Measurements from ENCODE around the gene COQ3. TPM values are rescaled to one million over a fixed set of nuclear protein-coding genes. Genes with fewer than 3 reads are reported as not detected.
A peak's percentile ranks its signal among the peaks of the same experiment; 100 is the strongest.
"Not testable (repeated sequence)": the region's sequence is repeated elsewhere in the genome, so short reads cannot be mapped to it uniquely, and the experiment has no call there.

COQ3 gene
- total RNA-seq, 3 donors from 2014 or later, result 18.3 to 23.3 (median 18.6) TPM

DNA sequence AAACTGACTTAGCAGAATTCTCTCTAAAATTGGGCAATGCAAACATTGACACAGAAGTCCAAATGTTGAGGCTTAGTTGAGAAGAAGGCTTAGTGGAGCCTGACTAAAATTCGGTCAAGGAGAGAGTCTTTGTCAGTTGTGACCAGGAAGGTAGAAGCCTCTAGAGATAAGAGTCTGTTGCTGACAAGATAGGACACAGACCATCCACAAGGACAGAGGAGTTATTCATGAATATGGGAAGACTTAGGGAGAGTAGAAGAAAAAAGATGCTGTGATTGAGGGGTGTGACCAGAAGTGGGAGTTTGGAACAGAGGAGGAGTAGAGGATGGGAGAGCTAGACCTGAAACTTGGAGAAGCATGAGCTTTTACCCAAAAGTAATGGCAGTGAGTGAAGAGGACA is 37.4 kb downstream of the COQ3 start:
- ATAC-seq, result no peak
- no peaks in the 10 kb centered on the region for H3K36me3 Mint-ChIP-seq (ENCODE audit: insufficient read depth)
- peaks cover 60% of the 10 kb centered on the region for H3K27me3 Mint-ChIP-seq (ENCODE audit: low read depth)

DNA sequence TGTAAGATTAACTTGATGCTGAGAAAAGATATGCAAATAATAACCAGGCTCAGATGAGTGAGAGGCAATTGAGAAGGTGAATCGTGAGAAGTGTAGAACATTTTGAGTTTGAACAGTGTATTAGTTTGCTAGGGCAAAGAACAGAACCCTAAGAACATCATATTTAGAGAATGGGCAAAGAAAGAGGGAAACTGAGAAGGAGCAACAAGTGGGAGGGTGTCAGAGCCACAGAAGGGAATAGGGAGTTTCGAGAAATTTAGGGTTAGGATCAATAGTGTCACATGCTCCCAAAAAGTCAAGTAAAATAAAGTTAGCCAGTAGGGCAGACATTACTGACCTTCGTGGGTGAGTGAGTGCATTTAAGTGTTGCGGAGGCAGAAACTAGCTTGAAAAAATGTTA is 39.0 kb downstream of the COQ3 start:
- Mint-ChIP-seq H3K36me3 (ENCODE audit: insufficient read depth) (no peaks in the 10 kb centered on the region), H3K4me1 (ENCODE audit: low read depth) (peaks cover 3% of the 10 kb centered on the region), H3K27me3 (ENCODE audit: low read depth) (peaks cover 61% of the 10 kb centered on the region), H3K9me3 (no peaks in the 10 kb centered on the region), H3K4me3 (no peak overlapping the region)
- ATAC-seq, result no peak
- DNase-seq, result no peak

More for the DNA sequence above, 37.4 kb downstream of the COQ3 start:
- Mint-ChIP-seq H3K9me3 (no peaks in the 10 kb centered on the region), H3K4me3 (no peak overlapping the region), H3K4me1 (ENCODE audit: low read depth) (no peaks in the 10 kb centered on the region)
- DNase-seq, result no peak

DNA sequence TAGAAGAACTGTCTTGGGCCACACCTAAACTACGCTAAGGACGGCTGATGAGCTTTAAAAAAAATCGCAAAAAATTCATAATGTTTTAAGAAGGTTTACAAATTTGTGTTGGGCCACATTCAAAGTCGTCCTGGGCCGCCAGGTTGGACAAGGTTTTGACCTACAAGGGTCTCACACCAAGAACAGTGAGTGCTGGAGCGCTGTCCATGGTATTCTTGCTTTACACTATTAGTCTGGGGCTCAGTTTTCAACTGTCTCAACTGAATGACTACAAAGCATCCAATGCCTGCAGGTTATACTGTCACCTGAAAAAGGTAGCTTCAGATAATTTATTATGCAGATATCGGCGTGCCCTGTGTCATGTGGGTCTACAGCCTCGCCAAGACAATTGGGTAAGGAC is 40.9 kb downstream of the COQ3 start:
- Mint-ChIP-seq H3K36me3 (ENCODE audit: insufficient read depth) (no peaks in the 10 kb centered on the region), H3K27me3 (ENCODE audit: low read depth) (peaks cover 64% of the 10 kb centered on the region), H3K9me3 (no peaks in the 10 kb centered on the region), H3K4me3 (no peak overlapping the region), H3K4me1 (ENCODE audit: low read depth) (peaks cover 6% of the 10 kb centered on the region)
- ATAC-seq (no peak), DNase-seq (no peak)

DNA sequence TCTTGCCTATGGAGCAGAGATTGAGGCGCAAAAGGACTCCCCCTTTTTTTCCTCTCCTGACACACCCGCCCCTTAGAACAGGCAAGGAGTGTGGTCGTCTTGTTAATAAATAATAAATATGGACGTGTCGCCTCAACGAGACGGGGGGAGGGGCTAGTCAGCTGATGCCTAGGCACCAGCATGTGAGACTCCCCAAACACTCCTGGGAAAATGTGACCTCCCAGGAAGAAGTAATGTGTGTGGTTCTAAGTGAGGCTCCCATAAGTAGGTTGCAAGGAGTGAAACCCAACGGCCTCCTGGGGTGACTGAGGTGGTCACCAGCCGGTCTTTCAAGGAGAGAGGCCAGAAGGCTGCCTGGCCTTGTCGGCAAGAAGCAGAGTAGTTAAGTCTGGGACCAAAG is 43.4 kb downstream of the COQ3 start:
- DNase-seq (no peak), ATAC-seq (no peak)
- H3K27me3 Mint-ChIP-seq (ENCODE audit: low read depth), result peaks cover 66% of the 10 kb centered on the region
- no peaks in the 10 kb centered on the region for H3K9me3 Mint-ChIP-seq
- H3K4me1 Mint-ChIP-seq (ENCODE audit: low read depth), result peaks cover 6% of the 10 kb centered on the region
- no peak overlapping the region for H3K4me3 Mint-ChIP-seq
- H3K36me3 Mint-ChIP-seq (ENCODE audit: insufficient read depth), result no peaks in the 10 kb centered on the region

DNA sequence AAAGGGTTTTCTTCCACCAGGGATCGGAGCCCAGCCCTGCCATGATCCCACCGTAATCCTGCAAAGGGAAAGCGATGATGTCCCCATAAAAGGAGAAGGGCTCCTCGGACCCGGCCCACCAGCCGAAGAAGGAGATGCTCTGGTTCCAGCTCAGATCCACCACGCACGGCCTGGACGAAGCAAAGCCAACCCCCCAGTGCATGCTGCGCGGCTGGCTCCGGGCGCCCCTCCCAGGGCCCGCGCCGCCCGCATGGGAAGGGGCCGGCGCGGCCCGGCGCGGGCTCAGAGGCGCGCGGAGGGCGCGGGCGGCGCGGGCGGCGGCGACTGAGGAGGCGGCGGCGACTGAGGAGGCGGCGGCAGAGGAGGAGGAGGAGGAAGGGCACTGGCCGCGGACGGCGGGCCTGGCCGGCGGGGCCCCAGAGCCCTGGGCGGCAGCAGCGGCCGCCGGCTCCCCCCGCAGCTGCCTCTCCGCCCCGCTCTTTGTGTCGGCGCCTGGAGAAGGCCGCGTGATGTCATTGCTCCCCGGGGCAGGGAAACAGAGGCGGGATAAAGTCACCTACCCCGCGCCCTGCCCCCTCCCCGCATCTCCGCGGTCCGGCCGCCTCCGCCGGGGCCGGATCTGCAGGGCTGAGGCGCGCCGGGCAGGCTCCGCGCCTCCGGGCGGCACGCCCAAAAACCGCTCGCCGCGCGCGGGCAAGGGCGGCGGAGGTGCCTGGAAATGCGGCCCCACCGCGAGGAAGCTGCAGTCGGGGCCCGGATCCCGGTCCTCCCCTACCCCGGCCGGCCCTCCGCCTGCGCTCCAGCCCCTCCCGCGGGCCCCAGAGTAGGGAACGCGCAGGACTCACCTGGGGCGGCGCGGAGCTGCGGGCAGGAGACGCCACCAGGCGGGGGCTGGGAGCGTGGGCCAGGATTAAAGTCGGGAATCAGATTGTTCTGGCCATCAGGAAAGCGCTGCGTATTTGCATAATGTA is 44.5 kb downstream of the COQ3 start, which contains the start of gene FAXC:
TSS of gene FAXC (minus strand) at position 504 of the 971 bp plus-strand sequence. CDS start at position 202, 302 bp downstream.
- ATAC-seq, result peak; percentile 57 to 61
- peak within 1 kb of the TSS; percentile 11 for H3K4me3 Mint-ChIP-seq
- H3K4me1 Mint-ChIP-seq (ENCODE audit: low read depth), result peaks cover 6% of the 10 kb centered on the region
- DNase-seq, result no peak
- H3K9me3 Mint-ChIP-seq, result no peaks in the 10 kb centered on the region
- peaks cover 63% of the 10 kb centered on the region for H3K27me3 Mint-ChIP-seq (ENCODE audit: low read depth)
- no peaks in the 10 kb centered on the region for H3K36me3 Mint-ChIP-seq (ENCODE audit: insufficient read depth)

DNA sequence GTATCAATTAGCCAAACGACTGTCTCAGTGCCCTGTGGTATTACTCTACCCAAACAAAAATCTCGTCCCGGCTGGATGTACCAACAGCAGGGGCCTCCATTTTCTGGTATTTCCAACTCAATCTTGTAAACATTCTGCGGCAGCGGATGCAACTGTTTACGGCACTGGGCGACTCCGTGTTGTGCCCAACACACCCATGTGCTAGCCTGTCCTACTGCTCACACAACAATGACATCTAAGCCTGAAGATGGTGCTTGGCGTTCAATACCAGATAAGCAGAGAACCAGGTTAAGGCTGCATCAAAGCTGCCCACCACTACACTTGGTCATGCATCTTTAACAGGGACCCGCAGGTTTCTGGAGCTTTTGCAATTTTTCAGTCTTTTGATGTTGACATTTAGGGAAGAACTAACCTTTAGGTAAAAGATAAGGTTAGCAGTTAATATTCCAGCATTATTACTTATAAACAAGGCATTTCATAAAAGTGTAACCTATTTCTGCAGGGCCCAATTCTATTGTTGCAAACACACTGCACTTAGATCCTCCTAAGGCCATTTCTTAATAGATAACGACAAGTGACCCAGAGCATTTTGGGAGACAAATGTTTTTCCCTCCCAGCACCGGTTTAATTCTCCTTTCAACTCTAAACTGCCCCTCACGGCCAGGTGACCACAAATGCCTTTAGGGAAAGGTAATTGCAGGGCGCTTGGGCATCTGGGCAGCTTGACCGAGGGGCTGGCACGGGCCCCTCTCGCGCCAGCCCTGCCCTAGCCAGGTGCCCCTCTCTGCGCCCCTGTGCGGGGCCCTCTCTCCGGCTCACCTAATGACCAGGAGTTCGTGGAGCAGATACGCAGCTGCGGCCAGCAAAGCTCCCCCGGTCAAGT is 45.5 kb downstream of the COQ3 start:
- H3K4me3 Mint-ChIP-seq, result no peak overlapping the region
- H3K4me1 Mint-ChIP-seq (ENCODE audit: low read depth), result peaks cover 6% of the 10 kb centered on the region
- H3K27me3 Mint-ChIP-seq (ENCODE audit: low read depth), result peaks cover 61% of the 10 kb centered on the region
- peak in 1 of 2 donors; percentile 12 for ATAC-seq
- no peak for DNase-seq
- no peaks in the 10 kb centered on the region for H3K9me3 Mint-ChIP-seq
- no peaks in the 10 kb centered on the region for H3K36me3 Mint-ChIP-seq (ENCODE audit: insufficient read depth)

DNA sequence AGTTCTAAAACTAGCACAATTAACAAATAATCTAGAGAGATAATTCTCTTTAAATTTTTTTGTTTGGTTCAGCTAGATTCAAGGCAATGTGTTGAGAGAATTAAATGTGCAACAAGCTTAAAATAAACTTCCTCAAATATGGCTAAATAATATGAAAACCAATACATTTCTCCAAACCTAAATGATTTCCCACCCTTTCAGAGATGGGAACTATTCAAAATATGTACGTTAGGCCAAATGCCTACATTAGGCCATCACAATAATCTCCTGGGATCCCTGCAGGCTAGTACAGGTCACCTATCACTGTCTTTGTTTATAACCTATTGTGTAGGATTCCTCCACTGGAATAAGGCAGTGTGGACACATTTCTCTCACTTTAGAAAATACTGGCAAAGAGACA is 46.2 kb downstream of the COQ3 start:
- H3K9me3 Mint-ChIP-seq, result no peaks in the 10 kb centered on the region
- ATAC-seq (no peak), DNase-seq (no peak)
- no peak overlapping the region for H3K4me3 Mint-ChIP-seq
- no peaks in the 10 kb centered on the region for H3K36me3 Mint-ChIP-seq (ENCODE audit: insufficient read depth)
- peaks cover 54% of the 10 kb centered on the region for H3K27me3 Mint-ChIP-seq (ENCODE audit: low read depth)
- peaks cover 6% of the 10 kb centered on the region for H3K4me1 Mint-ChIP-seq (ENCODE audit: low read depth)

DNA sequence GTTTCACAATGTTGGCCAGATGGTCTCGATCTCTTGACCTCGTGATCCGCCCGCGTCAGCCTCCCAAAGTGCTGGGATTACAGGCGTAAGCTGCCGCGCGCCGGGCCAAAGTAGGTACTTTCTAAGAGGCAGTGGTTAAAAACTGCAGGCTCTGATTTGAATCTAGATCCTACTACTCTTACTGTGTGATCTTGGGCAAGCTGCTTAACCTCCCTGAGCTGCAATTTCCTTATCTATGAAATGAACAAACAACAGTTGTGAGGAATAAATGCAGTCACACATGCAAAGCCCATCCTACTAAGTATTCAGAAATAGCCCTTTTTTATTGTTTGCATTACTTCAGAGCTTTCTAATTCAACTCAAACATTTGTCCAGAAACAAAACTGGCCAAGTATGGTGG is 47.4 kb downstream of the COQ3 start:
- Mint-ChIP-seq H3K27me3 (ENCODE audit: low read depth) (peaks cover 49% of the 10 kb centered on the region), H3K4me3 (no peak overlapping the region), H3K4me1 (ENCODE audit: low read depth) (peaks cover 6% of the 10 kb centered on the region), H3K36me3 (ENCODE audit: insufficient read depth) (no peaks in the 10 kb centered on the region), H3K9me3 (no peaks in the 10 kb centered on the region)
- no peak for ATAC-seq
- no peak for DNase-seq

DNA sequence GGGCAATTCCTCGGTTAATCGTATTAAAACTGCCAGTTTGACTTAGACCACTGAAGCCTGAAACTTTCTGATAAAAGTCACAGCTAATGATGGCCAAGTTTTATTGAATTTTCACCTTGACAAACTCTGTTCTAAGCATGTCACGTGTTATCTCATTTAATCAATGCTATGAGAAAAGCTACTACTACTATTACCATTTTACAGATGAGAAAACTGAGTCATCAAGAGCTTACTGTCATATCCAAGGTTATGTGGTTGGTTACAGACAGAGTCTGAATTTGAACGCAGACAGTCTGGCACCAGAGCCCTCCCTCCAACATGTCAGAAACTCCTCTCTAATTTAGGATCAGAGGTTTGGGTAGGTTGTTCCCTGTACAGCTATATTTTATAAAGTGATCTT is 48.8 kb downstream of the COQ3 start:
- DNase-seq (no peak), ATAC-seq (peak in 1 of 2 donors; percentile 42)
- H3K4me1 Mint-ChIP-seq (ENCODE audit: low read depth), result peaks cover 5% of the 10 kb centered on the region
- H3K9me3 Mint-ChIP-seq, result no peaks in the 10 kb centered on the region
- no peak overlapping the region for H3K4me3 Mint-ChIP-seq
- H3K36me3 Mint-ChIP-seq (ENCODE audit: insufficient read depth), result no peaks in the 10 kb centered on the region
- H3K27me3 Mint-ChIP-seq (ENCODE audit: low read depth), result peaks cover 35% of the 10 kb centered on the region

DNA sequence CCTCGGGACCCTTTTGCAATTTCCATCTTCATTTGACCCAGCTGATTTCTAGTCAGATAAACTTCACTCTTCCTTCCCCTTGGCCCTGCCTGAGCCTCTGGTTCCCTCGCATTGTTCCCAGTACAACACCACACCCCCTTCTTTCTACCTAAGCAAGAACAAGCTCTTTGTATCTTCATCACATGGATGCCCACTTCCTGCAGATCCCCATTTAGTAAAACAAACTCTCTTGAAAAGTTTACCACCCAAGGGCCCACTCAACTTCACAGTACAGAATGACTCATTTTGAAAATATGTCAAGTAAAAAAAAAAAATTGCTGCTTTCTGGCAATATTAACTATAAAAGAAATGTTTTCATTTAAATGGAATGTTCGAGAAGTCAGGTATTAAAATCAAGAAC is 49.7 kb downstream of the COQ3 start:
- Mint-ChIP-seq H3K36me3 (ENCODE audit: insufficient read depth) (no peaks in the 10 kb centered on the region), H3K27me3 (ENCODE audit: low read depth) (peaks cover 38% of the 10 kb centered on the region), H3K4me3 (no peak overlapping the region), H3K9me3 (no peaks in the 10 kb centered on the region), H3K4me1 (ENCODE audit: low read depth) (peaks cover 2% of the 10 kb centered on the region)
- no peak for DNase-seq
- no peak for ATAC-seq

DNA sequence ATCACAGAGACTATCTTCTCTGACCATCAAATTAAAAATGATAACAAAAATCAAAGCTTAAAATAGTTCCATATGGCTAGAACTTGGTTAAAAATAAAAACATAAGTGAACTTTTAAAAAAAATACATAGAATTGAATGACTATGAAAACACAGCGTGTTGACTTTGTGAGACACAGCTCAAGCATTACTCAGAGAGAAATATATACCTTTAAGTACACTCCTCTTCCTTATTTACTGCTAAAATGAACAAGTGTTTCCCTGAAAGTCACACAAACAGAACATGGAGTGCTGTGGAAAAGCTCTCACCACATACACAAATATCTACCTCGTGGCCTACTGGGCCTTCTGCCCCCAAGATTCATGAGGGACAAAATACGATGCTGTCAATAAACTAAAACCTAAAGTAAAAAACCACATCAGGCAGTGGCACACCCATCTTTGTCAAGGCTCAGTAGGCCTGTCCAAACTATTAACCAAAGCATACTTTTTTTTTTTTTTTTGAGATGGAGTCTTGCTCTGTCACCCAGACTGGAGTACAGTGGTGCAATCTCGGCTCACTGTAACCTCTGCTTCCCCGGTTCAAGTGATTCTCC is 52.0 kb downstream of the COQ3 start:
- ATAC-seq, result no peak

DNA sequence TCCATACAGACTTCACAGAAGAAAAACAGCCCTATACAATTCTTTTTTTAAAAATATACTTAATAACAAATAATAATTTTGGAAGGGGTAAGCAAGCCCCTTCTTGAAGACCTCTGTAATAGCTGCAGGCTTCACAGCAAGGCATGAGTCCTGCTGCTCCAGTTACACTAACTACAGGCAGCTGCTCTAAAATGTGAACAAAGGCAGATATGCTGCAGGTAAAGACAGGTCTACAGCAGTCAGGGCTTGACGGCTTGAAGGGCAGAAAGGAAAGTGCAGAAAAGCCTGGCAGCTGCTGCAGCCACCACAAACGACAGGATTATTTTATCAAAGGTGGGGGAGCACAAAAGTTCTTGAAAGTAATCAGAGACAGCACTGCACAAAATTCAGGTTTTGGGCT is 55.8 kb downstream of the COQ3 start:
- ATAC-seq (no peak), DNase-seq (no peak)
- H3K4me3 Mint-ChIP-seq, result no peak overlapping the region
- no peaks in the 10 kb centered on the region for H3K36me3 Mint-ChIP-seq (ENCODE audit: insufficient read depth)
- H3K4me1 Mint-ChIP-seq (ENCODE audit: low read depth), result no peaks in the 10 kb centered on the region
- no peaks in the 10 kb centered on the region for H3K9me3 Mint-ChIP-seq
- peaks cover 33% of the 10 kb centered on the region for H3K27me3 Mint-ChIP-seq (ENCODE audit: low read depth)

More for the DNA sequence above, 52.0 kb downstream of the COQ3 start:
- Mint-ChIP-seq H3K27me3 (ENCODE audit: low read depth) (peaks cover 39% of the 10 kb centered on the region), H3K4me1 (ENCODE audit: low read depth) (no peaks in the 10 kb centered on the region), H3K4me3 (no peak overlapping the region), H3K9me3 (no peaks in the 10 kb centered on the region), H3K36me3 (ENCODE audit: insufficient read depth) (no peaks in the 10 kb centered on the region)
- DNase-seq, result no peak

DNA sequence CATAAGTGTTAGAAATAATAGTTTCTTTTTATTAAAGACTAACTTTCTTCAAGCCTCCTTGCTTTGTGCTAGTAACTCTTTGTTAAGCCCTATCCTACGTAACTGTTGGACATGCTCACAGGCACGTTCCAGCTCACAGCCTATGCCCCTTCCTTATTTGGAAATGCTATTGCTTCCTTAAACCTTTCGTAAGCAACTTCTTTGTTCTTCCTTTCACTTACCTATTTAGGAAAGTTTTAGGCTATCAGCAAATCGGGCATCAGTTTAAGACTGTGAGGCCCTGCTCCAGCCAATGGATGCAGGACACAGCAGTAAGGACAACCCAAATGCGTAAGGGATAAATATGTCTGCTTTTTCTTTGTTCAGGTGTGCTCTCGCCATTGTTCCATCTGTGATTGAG is 58.7 kb downstream of the COQ3 start:
- not testable (repeated sequence) for H3K9me3 Mint-ChIP-seq; ATAC-seq; DNase-seq; H3K4me1 Mint-ChIP-seq (ENCODE audit: low read depth); H3K36me3 Mint-ChIP-seq (ENCODE audit: insufficient read depth); H3K4me3 Mint-ChIP-seq
- peaks cover 31% of the 10 kb centered on the region for H3K27me3 Mint-ChIP-seq (ENCODE audit: low read depth)

DNA sequence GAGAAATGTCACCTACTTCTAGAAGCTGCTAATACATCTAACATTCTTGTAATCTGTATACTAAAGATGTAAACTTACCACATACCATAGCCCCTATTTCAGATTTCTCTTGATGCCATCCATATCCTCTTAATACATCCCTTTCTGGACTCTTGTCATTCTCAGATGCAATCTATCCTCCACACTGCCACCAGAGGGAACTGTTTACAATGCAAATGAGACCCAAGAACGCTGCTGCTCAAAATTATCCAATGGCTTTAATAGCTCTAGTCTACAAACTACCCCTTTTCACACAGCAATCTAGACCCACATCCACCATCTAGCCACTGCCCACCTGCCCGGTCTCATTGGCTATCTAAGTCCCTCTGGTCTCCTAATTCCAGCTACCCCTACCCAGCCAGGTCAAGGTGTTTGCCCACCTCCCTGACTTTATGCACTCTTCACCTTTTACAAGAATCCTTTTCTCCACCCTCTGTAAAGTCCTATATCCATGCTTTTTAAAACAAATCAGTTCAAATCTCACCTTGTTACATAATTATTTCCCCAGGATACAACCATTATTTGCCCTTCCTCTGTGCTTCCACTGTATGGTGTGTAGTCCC is 59.4 kb downstream of the COQ3 start:
- Mint-ChIP-seq H3K4me3 (no peak overlapping the region), H3K4me1 (ENCODE audit: low read depth) (peaks cover 2% of the 10 kb centered on the region), H3K9me3 (no peaks in the 10 kb centered on the region), H3K27me3 (ENCODE audit: low read depth) (peaks cover 32% of the 10 kb centered on the region), H3K36me3 (ENCODE audit: insufficient read depth) (no peaks in the 10 kb centered on the region)
- ATAC-seq (peak in 1 of 2 donors; percentile 42), DNase-seq (no peak)

All from activated T-cell treated with anti-CD3 and anti-CD28 coated beads, Interleukin-2, amount 50 U/mL, for 4 hours (primary cell).